HCT116 (cell line): Measurements from ENCODE around the gene APEX2.
A peak's percentile ranks its signal among the peaks of the same experiment; 100 is the strongest.

Source experiments
- CTCF ChIP-seq, 3 experiments: fragments of 200-600 bp in 1 of 3; sonication (generic) in 1 of 3; IDR thresholded peaks in 2 of 3; conservative IDR thresholded peaks in 1 of 3; 2 replicates each; pipeline ENCODE4 v1.5.1; 2012 to 2017; ENCODE audit warnings: low read depth in 2 of 3, low read length in 2 of 3, antibody characterized with exemption in 1 of 3, borderline replicate concordance in 1 of 3, control low read depth in 1 of 3, mild to moderate bottlenecking in 1 of 3, mixed read lengths in 1 of 3, mixed run types in 1 of 3, moderate library complexity in 1 of 3; ENCODE audit not compliant: insufficient read depth in 1 of 3
- ELF1 ChIP-seq: IDR thresholded peaks from 2 replicates; pipeline ENCODE4 v1.6.1; 2012; ENCODE audit warnings: low read depth, borderline replicate concordance
- RAD21 ChIP-seq: IDR thresholded peaks from 2 replicates; pipeline ENCODE4 v1.6.1; 2012; ENCODE audit warnings: low read depth, mild to moderate bottlenecking
- SIN3A ChIP-seq: IDR thresholded peaks from 2 replicates; pipeline ENCODE4 v1.6.1; 2012; ENCODE audit warnings: low read depth
- SP1 ChIP-seq: IDR thresholded peaks from 2 replicates; pipeline ENCODE4 v1.6.1; 2012; ENCODE audit warnings: low read depth

- TF ChIP-seq CTCF (IDR thresholded peaks at IDR 0.05 in 2 of 3, conservative IDR thresholded peaks at IDR 0.05 in 1 of 3; ENCODE audit: borderline replicate concordance in 1 of 3, insufficient read depth in 1 of 3, low read depth in 2 of 3, low read length in 2 of 3) (peak; percentile 10 to 43 (median 24); a peak in 2 of 6 replicates), RAD21 (no peak), SP1 (no peak), SIN3A (no peak), ELF1 (no peak)
Measured at GRCh38 chrX:55011294-55011693, 11.1 kb downstream of the APEX2 start.
